ENCODE data around the gene DNAJC1. TPM values are rescaled to one million over a fixed set of nuclear protein-coding genes. Genes with fewer than 3 reads are reported as not detected.

DNAJC1 gene
- polyA plus RNA-seq, 2 of the 4 experiments (the other 2 are of a cell fraction) = 19.2 to 34.2 TPM

- CTCF ChIA-PET = interaction anchor here (0.9 to 2.3 kb wide), 2 partner anchors 8 to 19 kb away, joined by 3 to 9 read pairs; no protein-coding TSS in a partner anchor
- H3K4me1 ChIP-seq = peaks cover 13% of the 10 kb centered on the region
- no peak for ATAC-seq
Measured at GRCh38 chr10:21712975-21713374, 290.6 kb downstream of the DNAJC1 start.

GRCh38 chr10:21707498-21707897, 296.0 kb downstream of the DNAJC1 start:
- FAIRE-seq = no peak
- no peak overlapping the region for H3K27ac ChIP-seq
- no peaks in the 10 kb centered on the region for H3K9me3 ChIP-seq
- TF ChIP-seq GATA3 (IDR thresholded peaks at IDR 0.05; ENCODE audit: borderline replicate concordance) = no peak
- no peak for TF ChIP-seq CTCF (IDR thresholded peaks at IDR 0.05)
- TF ChIP-seq ZSCAN20 (CRISPR knock-in tag; IDR thresholded peaks at IDR 0.05) = no peak
- TF ChIP-seq SREBF2 (IDR thresholded peaks at IDR 0.05) = no peak
- no peak for TF ChIP-seq MAZ (IDR thresholded peaks at IDR 0.05; ENCODE audit: borderline replicate concordance, low read depth, low read length)
- no peak for TF ChIP-seq RFX5 (IDR thresholded peaks at IDR 0.05)
- TF ChIP-seq ZFP36 (IDR thresholded peaks at IDR 0.05; ENCODE audit: borderline replicate concordance, partially characterized antibody) = no peak
- TF ChIP-seq ZC3H11A (IDR thresholded peaks at IDR 0.05) = no peak
- no peak for TF ChIP-seq CHD2 (IDR thresholded peaks at IDR 0.05; ENCODE audit: low read length, partially characterized antibody)
- TF ChIP-seq KDM5A (IDR thresholded peaks at IDR 0.05) = no peak
- TF ChIP-seq E2F6 (IDR thresholded peaks at IDR 0.05; ENCODE audit: borderline replicate concordance, low read depth) = no peak
- TF ChIP-seq KDM1A (IDR thresholded peaks at IDR 0.05; ENCODE audit: low read depth) = no peak
- TF ChIP-seq RCOR1 (IDR thresholded peaks at IDR 0.05; ENCODE audit: low read depth, low read length) = no peak
- no peak for TF ChIP-seq POLR2AphosphoS2 (conservative IDR thresholded peaks at IDR 0.05; ENCODE audit: low read length)
- DNase-seq (ENCODE audit: low read depth in 1 of 2, low spot score in 1 of 2) = no peak
- WGBS (ENCODE audit: missing lambda C conversion rate) = 66% methylated on average over 3 of the region's 3 CpGs
- H3K4me1 ChIP-seq = peaks cover 12% of the 10 kb centered on the region
- ChIA-PET POLR2A (no interaction called here), CTCF (interaction anchor here (2.3 kb wide), 1 partner anchor 211 kb away, joined by 10 read pairs; no protein-coding TSS in a partner anchor)
- H3K4me3 ChIP-seq = no peak overlapping the region
- ATAC-seq = 0 out of 6 replicates have a peak, but pooled peaks of 1 of the 2 experiments have one; percentile 24
- no peak overlapping the region for H3K4me2 ChIP-seq

More at GRCh38 chr10:21712975-21713374, 290.6 kb downstream of the DNAJC1 start:
- WGBS (ENCODE audit: missing lambda C conversion rate) = 91% methylated on average over 4 of the region's 4 CpGs
- Histone ChIP-seq H3K4me3 (no peak overlapping the region), H3K4me2 (no peak overlapping the region), H3K27ac (no peak overlapping the region), H3K9me3 (no peaks in the 10 kb centered on the region)
- DNase-seq (ENCODE audit: low read depth in 1 of 2, low spot score in 1 of 2) (no peak), FAIRE-seq (no peak)
- POLR2A ChIA-PET = no interaction called here
- no peak for TF ChIP-seq KDM5A (IDR thresholded peaks at IDR 0.05)
- no peak for TF ChIP-seq HOXB5 (CRISPR knock-in tag; IDR thresholded peaks at IDR 0.05)
- TF ChIP-seq ATOH8 (CRISPR knock-in tag; IDR thresholded peaks at IDR 0.05; ENCODE audit: low read depth) = no peak
- no peak for TF ChIP-seq EHMT2 (IDR thresholded peaks at IDR 0.05; ENCODE audit: low read depth)
- TF ChIP-seq E2F6 (IDR thresholded peaks at IDR 0.05; ENCODE audit: borderline replicate concordance, low read depth) = no peak
- TF ChIP-seq ZSCAN20 (CRISPR knock-in tag; IDR thresholded peaks at IDR 0.05) = no peak
- TF ChIP-seq HES2 (IDR thresholded peaks at IDR 0.05) = no peak
- TF ChIP-seq NFE2L2 (conservative IDR thresholded peaks at IDR 0.05; ENCODE audit: low read length) = no peak
- TF ChIP-seq GATA3 (IDR thresholded peaks at IDR 0.05; ENCODE audit: borderline replicate concordance) = no peak
- no peak for TF ChIP-seq NR3C1 (IDR thresholded peaks at IDR 0.05)

Small RNA genes within 50 kb of the gene (small RNA-seq; reads per million reads assigned to genes)
- gene RN7SKP219 = 0 reads per million in 6 experiments
- 0 reads per million in 6 experiments for gene RN7SKP37

Other genes with a start within 250 kb of the DNAJC1 start
- gene EBLN1, start 214.3 kb upstream of the DNAJC1 start, polyA plus RNA-seq (2011; rRNA removed) = not detected in 2 replicates
- not detected in 3 replicates for gene EBLN1, start 214.3 kb upstream of the DNAJC1 start, polyA plus RNA-seq (2017; fragmentation: RNase III; extraction: RNeasy Plus Mini Kit Qiagen cat#74134 plus additional on column Dnase treatment)